Activated CD4-positive, alpha-beta T cell treated with anti-CD3 and anti-CD28 coated beads, Interleukin-2, amount 50 U/mL, for 48 hours (primary cell): ENCODE data around the gene PROM2.

Experiments used
- DNase-seq, 2 experiments: peaks; one replicate each; pipeline ENCODE4 v3.0.0-alpha.2; 2020

Gene PROM2

GRCh38 chr2:95287336-95287735 is 13.1 kb downstream of the PROM2 start:
- DNase-seq, result no peak

GRCh38 chr2:95287806-95288205 is 13.6 kb downstream of the PROM2 start:
- DNase-seq, result no peak

- DNase-seq, result no peak
Observed at GRCh38 chr2:95289253-95289652, 15.0 kb downstream of the PROM2 start.

GRCh38 chr2:95291222-95291621 is 17.0 kb downstream of the PROM2 start:
- no peak for DNase-seq

- no peak for DNase-seq
Observed at GRCh38 chr2:95292623-95293260, 18.5 kb downstream of the PROM2 start.

- DNase-seq, result no peak
Observed at GRCh38 chr2:95294579-95295250, 20.5 kb downstream of the PROM2 start.

GRCh38 chr2:95295376-95295775 is 21.1 kb downstream of the PROM2 start:
- no peak for DNase-seq

- DNase-seq, result no peak
Observed at GRCh38 chr2:95296011-95296410, 21.8 kb downstream of the PROM2 start.

GRCh38 chr2:95296880-95297487 is 22.7 kb downstream of the PROM2 start, which contains the start of gene KCNIP3:
Gene KCNIP3 (plus strand): TSS chr2:95297347. CDS start chr2:95297439, 92 bp downstream.
- DNase-seq, result no peak

- no peak for DNase-seq
Observed at GRCh38 chr2:95297639-95298395, 23.6 kb downstream of the PROM2 start.

GRCh38 chr2:95298486-95299111 is 24.4 kb downstream of the PROM2 start:
- DNase-seq, result no peak

- no peak for DNase-seq
Observed at GRCh38 chr2:95299961-95300360, 25.7 kb downstream of the PROM2 start.

GRCh38 chr2:95300450-95300849 is 26.2 kb downstream of the PROM2 start:
- DNase-seq, result no peak

- DNase-seq, result no peak
Observed at GRCh38 chr2:95301186-95301585, 26.9 kb downstream of the PROM2 start.

GRCh38 chr2:95301876-95302641 is 27.8 kb downstream of the PROM2 start:
- DNase-seq, result no peak

GRCh38 chr2:95303191-95303919 is 29.1 kb downstream of the PROM2 start:
- no peak for DNase-seq

GRCh38 chr2:95305380-95306061 is 31.3 kb downstream of the PROM2 start:
- DNase-seq, result no peak

- DNase-seq, result no peak
Observed at GRCh38 chr2:95306336-95306895, 32.2 kb downstream of the PROM2 start.

GRCh38 chr2:95307036-95307435 is 32.8 kb downstream of the PROM2 start:
- no peak for DNase-seq

- DNase-seq, result no peak
Observed at GRCh38 chr2:95307878-95308277, 33.6 kb downstream of the PROM2 start.
